Activated CD8-positive, alpha-beta memory T cell treated with anti-CD3 and anti-CD28 coated beads, Interleukin-2, amount 10 ng/mL, durations not matched to agents 7 days and 5 days (primary cell): Measurements from ENCODE around the gene DLL1. TPM values are rescaled to one million over a fixed set of nuclear protein-coding genes. Genes with fewer than 3 reads are reported as not detected.

ENCODE experiments used
- ATAC-seq: fragments of 150-1000 bp; cut with Tn5 transposase; one replicate; pipeline ENCODE4 v1.10.0; 2021; ENCODE audit warnings: moderate library complexity
- CTCF ChIA-PET: fragments of 350-600 bp; sonication (Branson Sonifier 250); formaldehyde crosslinking; loops from one replicate; lab custom pipeline; 2021; ENCODE audit warnings: antibody characterized with exemption; lab: Charles Lee
- DNase-seq: peaks from one replicate; pipeline ENCODE4 v3.0.0-alpha.2; 2020
- H3K27ac Mint-ChIP-seq: one replicate; pipeline ENCODE4 v1.8.0; 2021; ENCODE audit warnings: mild to moderate bottlenecking, mixed read lengths
- H3K27me3 Mint-ChIP-seq: one replicate; pipeline ENCODE4 v1.8.0; 2021; ENCODE audit warnings: mixed read lengths
- H3K36me3 Mint-ChIP-seq: one replicate; pipeline ENCODE4 v1.8.0; 2021; ENCODE audit warnings: mild to moderate bottlenecking, mixed read lengths
- H3K4me1 Mint-ChIP-seq: one replicate; pipeline ENCODE4 v1.8.0; 2021; ENCODE audit warnings: mixed read lengths
- H3K4me3 Mint-ChIP-seq: one replicate; pipeline ENCODE4 v1.8.0; 2021; ENCODE audit warnings: mild to moderate bottlenecking, moderate library complexity, mixed read lengths
- H3K9me3 Mint-ChIP-seq: one replicate; pipeline ENCODE4 v1.8.0; 2022; ENCODE audit warnings: low read depth, mixed read lengths
- total RNA-seq, 2 experiments: library from RNA; stranded (reverse); gene quantifications; one replicate each; pipeline ENCODE4 v1.2.3, GENCODE V29; 2021

The DLL1 gene
- total RNA-seq, 2 experiments from 2014 or later: 0.37 to 1.2 TPM

- H3K27ac Mint-ChIP-seq: no peak overlapping the region
- DNase-seq (no peak), ATAC-seq (no peak)
- CTCF ChIA-PET: no interaction called here
- no peak overlapping the region for H3K4me3 Mint-ChIP-seq
- H3K9me3 Mint-ChIP-seq: no peaks in the 10 kb centered on the region
- no peaks in the 10 kb centered on the region for H3K36me3 Mint-ChIP-seq
- peaks cover 19% of the 10 kb centered on the region for H3K27me3 Mint-ChIP-seq
- no peaks in the 10 kb centered on the region for H3K4me1 Mint-ChIP-seq
These were observed 37.0 kb downstream of the DLL1 start for GRCh38 chr6:170253910-170254269.

GRCh38 chr6:170253226-170253909, 37.5 kb downstream of the DLL1 start:
- H3K27ac Mint-ChIP-seq: no peak overlapping the region
- no peak for DNase-seq
- peaks cover 14% of the 10 kb centered on the region for H3K27me3 Mint-ChIP-seq
- CTCF ChIA-PET: no interaction called here
- no peaks in the 10 kb centered on the region for H3K9me3 Mint-ChIP-seq
- no peak for ATAC-seq
- H3K4me3 Mint-ChIP-seq: no peak overlapping the region
- H3K4me1 Mint-ChIP-seq: no peaks in the 10 kb centered on the region
- no peaks in the 10 kb centered on the region for H3K36me3 Mint-ChIP-seq

- Mint-ChIP-seq H3K27me3 (peaks cover 5% of the 10 kb centered on the region), H3K27ac (no peak overlapping the region), H3K4me1 (no peaks in the 10 kb centered on the region), H3K36me3 (no peaks in the 10 kb centered on the region), H3K4me3 (no peak overlapping the region), H3K9me3 (no peaks in the 10 kb centered on the region)
- no peak for DNase-seq
- CTCF ChIA-PET: no interaction called here
- no peak for ATAC-seq
These were observed 38.9 kb downstream of the DLL1 start for GRCh38 chr6:170251776-170252571.

- peaks cover 5% of the 10 kb centered on the region for H3K27me3 Mint-ChIP-seq
- no peak overlapping the region for H3K27ac Mint-ChIP-seq
- no peaks in the 10 kb centered on the region for H3K9me3 Mint-ChIP-seq
- H3K4me1 Mint-ChIP-seq: no peaks in the 10 kb centered on the region
- no peak overlapping the region for H3K4me3 Mint-ChIP-seq
- DNase-seq (no peak), ATAC-seq (no peak)
- no peaks in the 10 kb centered on the region for H3K36me3 Mint-ChIP-seq
- CTCF ChIA-PET: no interaction called here
These were observed 39.7 kb downstream of the DLL1 start for GRCh38 chr6:170250981-170251775.

GRCh38 chr6:170250455-170250854, 40.4 kb downstream of the DLL1 start:
- Mint-ChIP-seq H3K9me3 (no peaks in the 10 kb centered on the region), H3K27ac (no peak overlapping the region), H3K4me1 (no peaks in the 10 kb centered on the region), H3K27me3 (peaks cover 5% of the 10 kb centered on the region), H3K36me3 (no peaks in the 10 kb centered on the region), H3K4me3 (no peak overlapping the region)
- no peak for ATAC-seq
- CTCF ChIA-PET: no interaction called here
- DNase-seq: no peak

GRCh38 chr6:170249817-170250216, 41.1 kb downstream of the DLL1 start:
- Mint-ChIP-seq H3K9me3 (no peaks in the 10 kb centered on the region), H3K27ac (no peak overlapping the region), H3K4me1 (no peaks in the 10 kb centered on the region), H3K36me3 (no peaks in the 10 kb centered on the region), H3K4me3 (no peak overlapping the region), H3K27me3 (no peaks in the 10 kb centered on the region)
- DNase-seq: no peak
- no peak for ATAC-seq
- CTCF ChIA-PET: no interaction called here

GRCh38 chr6:170248861-170249600, 41.8 kb downstream of the DLL1 start:
- no peak for ATAC-seq
- no peak for DNase-seq
- Mint-ChIP-seq H3K9me3 (no peaks in the 10 kb centered on the region), H3K27me3 (peaks cover 2% of the 10 kb centered on the region), H3K4me3 (no peak overlapping the region), H3K4me1 (no peaks in the 10 kb centered on the region), H3K27ac (no peak overlapping the region), H3K36me3 (no peaks in the 10 kb centered on the region)
- CTCF ChIA-PET: no interaction called here

- no peak overlapping the region for H3K4me3 Mint-ChIP-seq
- CTCF ChIA-PET: no interaction called here
- H3K36me3 Mint-ChIP-seq: no peaks in the 10 kb centered on the region
- no peak overlapping the region for H3K27ac Mint-ChIP-seq
- DNase-seq (no peak), ATAC-seq (no peak)
- H3K27me3 Mint-ChIP-seq: peaks cover 2% of the 10 kb centered on the region
- no peaks in the 10 kb centered on the region for H3K4me1 Mint-ChIP-seq
- no peaks in the 10 kb centered on the region for H3K9me3 Mint-ChIP-seq
These were observed 42.6 kb downstream of the DLL1 start for GRCh38 chr6:170248111-170248805.

GRCh38 chr6:170247178-170247701, 43.6 kb downstream of the DLL1 start:
- Mint-ChIP-seq H3K4me1 (no peaks in the 10 kb centered on the region), H3K4me3 (no peak overlapping the region), H3K9me3 (no peaks in the 10 kb centered on the region), H3K27ac (no peak overlapping the region), H3K36me3 (no peaks in the 10 kb centered on the region), H3K27me3 (peaks cover 2% of the 10 kb centered on the region)
- no peak for ATAC-seq
- CTCF ChIA-PET: no interaction called here
- no peak for DNase-seq

- no peak for ATAC-seq
- Mint-ChIP-seq H3K4me3 (no peak overlapping the region), H3K27me3 (peaks cover 2% of the 10 kb centered on the region), H3K36me3 (no peaks in the 10 kb centered on the region), H3K27ac (no peak overlapping the region), H3K4me1 (no peaks in the 10 kb centered on the region), H3K9me3 (no peaks in the 10 kb centered on the region)
- CTCF ChIA-PET: no interaction called here
- DNase-seq: no peak
These were observed 45.3 kb downstream of the DLL1 start for GRCh38 chr6:170245475-170245992.

- Mint-ChIP-seq H3K27me3 (peaks cover 2% of the 10 kb centered on the region), H3K9me3 (no peaks in the 10 kb centered on the region), H3K27ac (no peak overlapping the region), H3K4me1 (no peaks in the 10 kb centered on the region), H3K36me3 (no peaks in the 10 kb centered on the region), H3K4me3 (no peak overlapping the region)
- DNase-seq (no peak), ATAC-seq (no peak)
- CTCF ChIA-PET: no interaction called here
These were observed 46.0 kb downstream of the DLL1 start for GRCh38 chr6:170244721-170245474.

- ATAC-seq (no peak), DNase-seq (no peak)
- Mint-ChIP-seq H3K4me1 (no peaks in the 10 kb centered on the region), H3K27me3 (peaks cover 2% of the 10 kb centered on the region), H3K4me3 (no peak overlapping the region), H3K27ac (no peak overlapping the region), H3K9me3 (no peaks in the 10 kb centered on the region), H3K36me3 (no peaks in the 10 kb centered on the region)
- CTCF ChIA-PET: no interaction called here
These were observed 47.0 kb downstream of the DLL1 start for GRCh38 chr6:170243791-170244291.
